AG08395 (cell line): ENCODE data around the gene SHC4.
"Not testable (repeated sequence)": the region's sequence is repeated elsewhere in the genome, so short reads cannot be mapped to it uniquely, and the experiment has no call there.

Experiments used
- DNase-seq: peaks from one replicate; pipeline ENCODE4 v3.0.0; 2012; ENCODE audit warnings: mixed read lengths, low spot score

The SHC4 gene, protein sequence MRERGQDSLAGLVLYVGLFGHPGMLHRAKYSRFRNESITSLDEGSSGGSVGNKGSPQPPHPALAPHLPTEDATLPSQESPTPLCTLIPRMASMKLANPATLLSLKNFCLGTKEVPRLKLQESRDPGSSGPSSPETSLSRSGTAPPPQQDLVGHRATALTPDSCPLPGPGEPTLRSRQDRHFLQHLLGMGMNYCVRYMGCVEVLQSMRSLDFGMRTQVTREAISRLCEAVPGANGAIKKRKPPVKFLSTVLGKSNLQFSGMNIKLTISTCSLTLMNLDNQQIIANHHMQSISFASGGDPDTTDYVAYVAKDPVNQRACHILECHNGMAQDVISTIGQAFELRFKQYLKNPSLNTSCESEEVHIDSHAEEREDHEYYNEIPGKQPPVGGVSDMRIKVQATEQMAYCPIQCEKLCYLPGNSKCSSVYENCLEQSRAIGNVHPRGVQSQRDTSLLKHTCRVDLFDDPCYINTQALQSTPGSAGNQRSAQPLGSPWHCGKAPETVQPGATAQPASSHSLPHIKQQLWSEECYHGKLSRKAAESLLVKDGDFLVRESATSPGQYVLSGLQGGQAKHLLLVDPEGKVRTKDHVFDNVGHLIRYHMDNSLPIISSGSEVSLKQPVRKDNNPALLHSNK

DNA sequence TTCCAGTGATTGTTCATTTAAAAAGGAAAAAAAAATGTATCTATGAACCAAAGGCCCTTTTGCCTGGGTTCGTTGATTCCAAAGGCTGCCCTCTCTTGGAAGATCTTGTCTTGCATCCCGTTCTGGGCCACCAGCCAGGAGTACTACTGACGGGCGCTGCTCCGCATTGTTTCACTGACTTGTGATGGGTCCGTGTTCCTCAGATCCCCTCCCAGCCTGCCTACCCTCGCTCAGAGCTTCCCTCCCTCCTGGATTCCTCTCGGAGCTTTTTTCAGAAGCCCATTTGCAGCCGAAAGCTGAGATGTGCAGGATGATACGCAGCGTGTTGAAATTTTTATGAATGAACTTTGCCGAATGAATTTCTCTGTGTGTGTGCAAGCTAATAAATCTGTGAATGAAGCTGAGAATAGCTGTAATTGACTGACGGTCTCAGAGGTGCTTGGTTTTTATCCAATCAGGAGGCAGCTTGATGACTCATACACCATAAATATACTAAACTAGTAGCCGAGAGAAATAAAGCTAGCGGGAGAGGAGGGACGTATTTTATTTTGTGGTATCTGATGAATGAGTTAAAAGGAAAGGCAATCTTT lies at the start of gene SHC4:
Gene SHC4, minus strand, starts transcription at position 396 of the 590 bp plus-strand sequence. CDS start 904 bp downstream, outside the sequence.
- peak; percentile 77 for DNase-seq

DNA sequence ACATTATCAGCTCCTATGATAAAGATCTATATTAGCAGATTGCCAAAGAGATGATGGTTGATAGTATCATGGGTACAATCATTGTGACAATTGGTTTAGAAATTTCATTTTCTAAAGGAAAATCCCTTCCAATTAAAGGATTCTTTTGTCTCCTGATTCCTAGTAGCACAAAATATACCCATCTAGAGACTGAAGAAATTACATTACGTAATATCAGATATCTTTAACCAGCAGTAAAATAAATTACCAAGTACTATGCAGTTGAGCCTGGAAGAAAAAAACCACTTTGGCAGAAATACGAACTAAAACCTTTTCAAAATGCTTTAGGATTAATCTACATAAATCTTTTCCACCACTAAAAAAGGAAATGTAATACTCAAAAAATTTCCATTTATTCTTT lies 35.6 kb upstream of the SHC4 start:
- no peak for DNase-seq

GRCh38 chr15:48996276-48996675 lies 32.6 kb upstream of the SHC4 start:
- peak; percentile 9 for DNase-seq

- no peak for DNase-seq
These were observed 29.7 kb upstream of the SHC4 start for GRCh38 chr15:48993380-48993779.

- no peak for DNase-seq
These were observed 28.8 kb upstream of the SHC4 start for GRCh38 chr15:48992545-48992944.

DNA sequence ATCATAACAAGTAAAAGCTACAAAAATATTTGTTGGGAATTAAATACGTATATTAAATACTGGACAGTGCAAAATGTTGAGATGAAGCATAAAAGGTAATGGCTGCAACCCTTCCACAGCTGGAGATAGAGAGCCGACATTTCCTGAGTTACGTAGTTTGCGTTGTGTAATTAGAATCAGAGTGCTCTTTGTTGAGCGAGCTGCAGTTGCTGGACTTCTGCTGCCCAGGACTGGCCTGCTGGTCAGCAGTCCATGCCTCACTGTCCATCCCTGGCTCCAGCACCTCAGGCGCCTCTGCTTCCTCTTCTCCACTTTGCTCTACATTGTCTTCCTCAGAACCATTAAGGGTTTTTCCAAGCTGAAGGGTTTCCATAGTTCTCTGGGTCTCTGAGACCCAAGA lies 28.4 kb upstream of the SHC4 start:
- no peak for DNase-seq

- DNase-seq: no peak
These were observed 25.5 kb upstream of the SHC4 start for GRCh38 chr15:48989170-48989569.

DNA sequence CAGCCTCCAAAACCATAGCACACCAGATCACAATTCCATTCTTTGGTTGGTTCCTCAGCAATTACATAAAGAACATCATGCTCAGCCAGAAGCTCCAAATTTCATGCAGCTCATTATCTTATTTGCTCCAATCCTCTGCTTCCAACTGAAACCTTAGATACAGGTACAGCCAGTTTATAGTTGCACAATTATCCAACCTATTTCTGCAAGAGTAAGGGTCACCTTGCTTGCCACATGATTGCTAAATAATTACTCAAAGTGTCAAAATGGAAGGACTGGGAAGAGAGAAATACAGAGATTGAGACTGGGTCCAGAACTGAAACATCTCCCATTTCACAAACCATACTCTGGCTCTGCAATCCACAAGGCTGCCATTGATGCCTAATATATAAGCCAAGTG lies 23.4 kb upstream of the SHC4 start:
- no peak for DNase-seq

DNA sequence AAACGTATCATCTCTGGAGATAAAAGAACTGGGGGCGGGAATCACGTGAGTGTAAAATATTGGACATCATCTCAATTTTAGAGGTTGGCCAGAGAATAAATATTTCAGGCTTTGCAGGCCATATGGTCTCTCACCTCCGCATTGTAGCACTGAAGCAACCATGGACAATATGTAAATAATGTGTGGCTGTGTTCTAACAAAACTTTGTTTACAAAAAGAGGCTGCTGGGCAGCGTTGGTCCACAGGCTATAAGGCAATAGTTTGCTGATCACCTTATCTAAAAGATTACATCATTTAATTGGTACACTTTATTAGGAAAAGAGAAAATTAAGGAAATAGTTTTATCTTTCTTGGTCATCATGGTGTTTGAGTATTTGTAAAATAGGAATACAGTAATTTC lies 22.5 kb upstream of the SHC4 start:
- DNase-seq: no peak

GRCh38 chr15:48985516-48985915 lies 21.8 kb upstream of the SHC4 start:
- DNase-seq: no peak

GRCh38 chr15:48984811-48985352 lies 21.2 kb upstream of the SHC4 start:
- DNase-seq: peak; percentile 51

GRCh38 chr15:48984021-48984710 lies 20.4 kb upstream of the SHC4 start:
- no peak for DNase-seq

DNA sequence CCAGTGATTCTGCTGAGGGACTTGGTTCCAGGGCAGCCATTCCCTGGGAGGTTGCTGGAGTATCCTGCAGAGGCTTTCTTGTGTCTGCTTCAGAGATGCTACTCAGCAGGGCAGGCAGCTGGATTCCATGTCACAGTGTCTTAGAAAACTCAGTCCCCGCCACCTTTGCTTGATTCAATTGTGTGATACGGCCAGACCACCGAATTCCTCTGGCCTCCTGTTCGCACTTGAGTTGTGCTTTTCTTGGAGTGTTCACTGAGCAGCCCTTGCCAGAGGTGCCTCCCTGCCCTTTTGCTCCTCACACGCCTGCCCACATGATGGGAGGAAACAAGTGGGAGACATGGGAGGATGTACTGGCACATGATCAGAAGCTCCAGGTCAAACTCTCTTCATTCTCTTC lies 19.6 kb upstream of the SHC4 start:
- DNase-seq: no peak

DNA sequence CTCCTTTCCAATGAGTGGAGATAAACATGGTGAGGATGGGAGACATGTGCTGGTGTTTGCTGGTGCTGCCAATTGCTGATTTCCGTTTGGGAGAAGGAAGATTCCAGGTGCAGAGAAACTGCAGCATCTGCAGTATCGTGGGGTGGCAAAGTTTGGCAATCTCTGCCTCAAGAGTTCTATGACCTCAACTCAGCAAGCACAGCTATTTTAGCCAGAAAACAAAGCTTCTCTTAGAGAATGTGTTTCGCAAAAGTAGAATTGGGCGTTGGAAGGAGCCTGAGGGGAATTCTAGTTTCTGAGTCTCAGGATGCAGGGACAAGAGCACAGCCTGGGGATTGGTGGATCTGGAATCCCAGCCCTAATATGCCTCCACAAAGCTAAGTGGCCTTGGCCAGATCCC lies 18.2 kb upstream of the SHC4 start:
- DNase-seq: no peak

GRCh38 chr15:48978638-48979037 lies 14.9 kb upstream of the SHC4 start:
- no peak for DNase-seq

GRCh38 chr15:48976444-48977088 lies 12.8 kb upstream of the SHC4 start:
- DNase-seq: no peak

DNA sequence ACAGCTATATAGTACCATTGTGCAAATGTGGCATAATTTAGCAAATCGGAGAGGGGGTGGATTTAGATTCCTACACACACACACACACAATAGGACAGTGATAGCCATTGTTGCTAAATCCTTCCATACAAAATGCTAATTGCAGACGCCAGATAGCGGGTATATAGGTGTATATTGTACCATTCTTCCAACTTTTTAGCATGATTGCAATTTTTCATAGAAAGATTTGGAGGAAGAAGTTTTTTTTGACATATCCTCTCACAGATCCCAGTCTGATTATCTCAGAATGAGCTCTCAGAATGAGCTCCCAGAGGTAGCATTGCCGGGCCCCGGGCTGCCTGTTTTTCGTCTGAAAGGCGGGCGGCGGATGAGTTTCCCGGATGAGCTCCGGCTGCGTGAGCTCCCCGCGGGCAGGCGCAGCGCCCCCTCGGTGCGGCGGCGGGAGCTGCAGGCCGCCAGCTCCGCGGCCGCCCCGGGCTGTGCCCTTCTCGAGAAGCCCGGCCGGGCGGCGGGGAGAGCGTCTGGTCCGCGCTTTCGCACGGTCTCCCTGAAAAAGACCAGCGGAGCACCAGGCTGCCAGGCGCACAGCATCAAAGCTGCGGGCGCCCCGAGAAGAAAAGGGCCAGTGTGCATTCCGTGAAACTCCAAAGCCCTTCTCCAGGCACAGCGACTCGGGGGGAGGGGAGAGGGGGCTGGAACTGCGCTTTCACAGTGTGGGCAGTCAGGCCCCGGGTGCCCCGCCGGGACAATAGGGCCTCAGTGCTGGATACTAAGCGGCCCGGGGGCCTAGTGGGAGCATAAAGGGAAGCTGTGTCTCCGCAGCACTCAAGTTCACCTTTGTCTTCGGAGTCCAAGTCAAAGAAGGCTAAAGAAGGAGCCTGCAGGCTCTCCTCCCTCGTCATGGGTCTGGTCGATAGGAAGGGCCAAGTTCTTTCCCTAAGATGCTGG lies 12.0 kb upstream of the SHC4 start:
- DNase-seq: peak; percentile 86

GRCh38 chr15:48974882-48975281 lies 11.2 kb upstream of the SHC4 start:
- no peak for DNase-seq

- DNase-seq: no peak
These were observed 9.2 kb upstream of the SHC4 start for GRCh38 chr15:48972750-48973503.

GRCh38 chr15:48970926-48971325 lies 7.2 kb upstream of the SHC4 start:
- DNase-seq: not testable (repeated sequence)
